ENCODE data around the gene LAMA2.
A peak's percentile ranks its signal among the peaks of the same experiment; 100 is the strongest.

The LAMA2 gene

GRCh38 chr6:129335792-129336191 lies 452.9 kb downstream of the LAMA2 start:
- DNase-seq: no peak

GRCh38 chr6:129338683-129339082 lies 455.7 kb downstream of the LAMA2 start:
- DNase-seq: no peak

- no peak for DNase-seq
Observed at GRCh38 chr6:129340983-129341382, 458.0 kb downstream of the LAMA2 start.

- DNase-seq: no peak
Observed at GRCh38 chr6:129342243-129342642, 459.3 kb downstream of the LAMA2 start.

- DNase-seq: no peak
Observed at GRCh38 chr6:129342796-129343195, 459.9 kb downstream of the LAMA2 start.

- no peak for DNase-seq
Observed at GRCh38 chr6:129344379-129344778, 461.4 kb downstream of the LAMA2 start.

- DNase-seq: no peak
Observed at GRCh38 chr6:129345890-129346289, 463.0 kb downstream of the LAMA2 start.

- no peak for DNase-seq
Observed at GRCh38 chr6:129346964-129347363, 464.0 kb downstream of the LAMA2 start.

GRCh38 chr6:129350278-129350677 lies 467.3 kb downstream of the LAMA2 start:
- no peak for DNase-seq

GRCh38 chr6:129351807-129352206 lies 468.9 kb downstream of the LAMA2 start:
- no peak for DNase-seq

GRCh38 chr6:129353067-129353466 lies 470.1 kb downstream of the LAMA2 start:
- no peak for DNase-seq

- no peak for DNase-seq
Observed at GRCh38 chr6:129356129-129356528, 473.2 kb downstream of the LAMA2 start.

GRCh38 chr6:129359811-129360681 lies 477.1 kb downstream of the LAMA2 start:
- DNase-seq: no peak

- no peak for DNase-seq
Observed at GRCh38 chr6:129360682-129360955, 477.7 kb downstream of the LAMA2 start.

- no peak for DNase-seq
Observed at GRCh38 chr6:129364037-129364436, 481.1 kb downstream of the LAMA2 start.

- DNase-seq: no peak
Observed at GRCh38 chr6:129364767-129365166, 481.8 kb downstream of the LAMA2 start.

GRCh38 chr6:129368076-129368475 lies 485.1 kb downstream of the LAMA2 start:
- no peak for DNase-seq

- no peak for DNase-seq
Observed at GRCh38 chr6:129368970-129369369, 486.0 kb downstream of the LAMA2 start.

- DNase-seq: no peak
Observed at GRCh38 chr6:129369737-129370136, 486.8 kb downstream of the LAMA2 start.

GRCh38 chr6:129370268-129370916 lies 487.5 kb downstream of the LAMA2 start:
- peak; percentile 10 for DNase-seq

- DNase-seq: no peak
Observed at GRCh38 chr6:129381885-129382284, 498.9 kb downstream of the LAMA2 start.

GRCh38 chr6:129382916-129383315 lies 500.0 kb downstream of the LAMA2 start:
- no peak for DNase-seq

- DNase-seq: no peak
Observed at GRCh38 chr6:129385117-129385516, 502.2 kb downstream of the LAMA2 start.

GRCh38 chr6:129390900-129391299 lies 508.0 kb downstream of the LAMA2 start:
- no peak for DNase-seq

- no peak for DNase-seq
Observed at GRCh38 chr6:129393654-129394053, 510.7 kb downstream of the LAMA2 start.

All from stimulated activated naive CD4-positive, alpha-beta T cell treated with Interleukin-2 at 50 U/mL for 16 hours (primary cell).